Measurements from ENCODE around the gene SNRPD1. TPM values are rescaled to one million over a fixed set of nuclear protein-coding genes. Genes with fewer than 3 reads are reported as not detected.
"Not testable (repeated sequence)": the region's sequence is repeated elsewhere in the genome, so short reads cannot be mapped to it uniquely, and the experiment has no call there.

Gene SNRPD1
- total RNA-seq, 1 experiment from 2014 or later: 20.4 TPM

- H3K27me3 ChIP-seq (ENCODE audit: low read length): no peaks in the 10 kb centered on the region
- peaks cover 58% of the 10 kb centered on the region for H3K79me2 ChIP-seq (ENCODE audit: low read length)
- H3K4me3 ChIP-seq (ENCODE audit: low read length): peak overlapping the region; percentile 86
- H3K4me2 ChIP-seq (ENCODE audit: low read depth, low read length, poor library complexity, severe bottlenecking): peak overlapping the region; percentile 84
- H3K4me1 ChIP-seq (ENCODE audit: low read length): peaks cover 21% of the 10 kb centered on the region
- peaks cover 16% of the 10 kb centered on the region for H3K36me3 ChIP-seq (ENCODE audit: insufficient read depth, low read length)
- peak; percentile 82 for DNase-seq
- H3K9ac ChIP-seq (ENCODE audit: low read length): peak overlapping the region; percentile 83
- H4K20me1 ChIP-seq (ENCODE audit: insufficient read depth, low read depth, low read length): no peaks in the 10 kb centered on the region; the same call in 1 of the 2 replicates
- H3K27ac ChIP-seq (ENCODE audit: low read length): peak overlapping the region; percentile 84
- H3K9me3 ChIP-seq (ENCODE audit: low read length): no peaks in the 10 kb centered on the region; the same call in 1 of the 2 replicates
- H2AFZ ChIP-seq (ENCODE audit: low read length): 0 out of 2 replicates have a peak overlapping the region, but pooled peaks have one; percentile 25
- no peaks in the 10 kb centered on the region for H3K9me2 ChIP-seq (replicated peaks; ENCODE audit: insufficient read depth, low read length)
These were observed 13.2 kb upstream of the SNRPD1 start for GRCh38 chr18:21598726-21599584.

- DNase-seq: peak; percentile 84
- Histone ChIP-seq H3K9ac (ENCODE audit: low read length) (peak overlapping the region; percentile 83), H2AFZ (ENCODE audit: low read length) (peak overlapping the region; percentile 25), H4K20me1 (ENCODE audit: insufficient read depth, low read depth, low read length) (no peaks in the 10 kb centered on the region; the same call in 1 of the 2 replicates), H3K4me3 (ENCODE audit: low read length) (peak overlapping the region; percentile 86), H3K9me2 (replicated peaks; ENCODE audit: insufficient read depth, low read length) (no peaks in the 10 kb centered on the region), H3K36me3 (ENCODE audit: insufficient read depth, low read length) (peaks cover 12% of the 10 kb centered on the region), H3K79me2 (ENCODE audit: low read length) (peaks cover 49% of the 10 kb centered on the region), H3K4me2 (ENCODE audit: low read depth, low read length, poor library complexity, severe bottlenecking) (peak overlapping the region; percentile 84), H3K9me3 (ENCODE audit: low read length) (no peaks in the 10 kb centered on the region; the same call in 1 of the 2 replicates), H3K27me3 (ENCODE audit: low read length) (no peaks in the 10 kb centered on the region), H3K27ac (ENCODE audit: low read length) (peak overlapping the region; percentile 84), H3K4me1 (ENCODE audit: low read length) (peaks cover 26% of the 10 kb centered on the region)
These were observed 12.3 kb upstream of the SNRPD1 start for GRCh38 chr18:21599585-21600525.

- Histone ChIP-seq H3K9me2 (replicated peaks; ENCODE audit: insufficient read depth, low read length) (no peaks in the 10 kb centered on the region), H3K4me3 (ENCODE audit: low read length) (peak within 1 kb of the TSS; percentile 86), H3K36me3 (ENCODE audit: insufficient read depth, low read length) (peaks cover 12% of the 10 kb centered on the region), H3K79me2 (ENCODE audit: low read length) (peaks cover 42% of the 10 kb centered on the region), H3K4me2 (ENCODE audit: low read depth, low read length, poor library complexity, severe bottlenecking) (peak within 1 kb of the TSS; percentile 84), H3K9ac (ENCODE audit: low read length) (peak within 1 kb of the TSS; percentile 83), H2AFZ (ENCODE audit: low read length) (peak within 1 kb of the TSS; percentile 39), H3K27me3 (ENCODE audit: low read length) (no peaks in the 10 kb centered on the region), H3K4me1 (ENCODE audit: low read length) (peaks cover 33% of the 10 kb centered on the region), H3K9me3 (ENCODE audit: low read length) (no peaks in the 10 kb centered on the region; the same call in 1 of the 2 replicates), H3K27ac (ENCODE audit: low read length) (peak within 1 kb of the TSS; percentile 84), H4K20me1 (ENCODE audit: insufficient read depth, low read depth, low read length) (no peaks in the 10 kb centered on the region; the same call in 1 of the 2 replicates)
- DNase-seq: peak; percentile 98
These were observed 11.3 kb upstream of the SNRPD1 start, which contains the start of gene ESCO1 for GRCh38 chr18:21600526-21601410. Gene ESCO1, minus strand, starts transcription at chr18:21600704. Its CDS starts 25,861 bp downstream, at chr18:21574843.

- Histone ChIP-seq H3K9me2 (replicated peaks; ENCODE audit: insufficient read depth, low read length) (no peaks in the 10 kb centered on the region), H3K27ac (ENCODE audit: low read length) (no peak overlapping the region), H3K79me2 (ENCODE audit: low read length) (peaks cover 27% of the 10 kb centered on the region), H4K20me1 (ENCODE audit: insufficient read depth, low read depth, low read length) (no peaks in the 10 kb centered on the region; the same call in 1 of the 2 replicates), H3K4me3 (ENCODE audit: low read length) (no peak overlapping the region), H2AFZ (ENCODE audit: low read length) (no peak overlapping the region), H3K9me3 (ENCODE audit: low read length) (no peaks in the 10 kb centered on the region), H3K9ac (ENCODE audit: low read length) (no peak overlapping the region), H3K36me3 (ENCODE audit: insufficient read depth, low read length) (peaks cover 5% of the 10 kb centered on the region; the same call in 1 of the 2 replicates), H3K27me3 (ENCODE audit: low read length) (no peaks in the 10 kb centered on the region), H3K4me2 (ENCODE audit: low read depth, low read length, poor library complexity, severe bottlenecking) (no peak overlapping the region), H3K4me1 (ENCODE audit: low read length) (peaks cover 30% of the 10 kb centered on the region)
- DNase-seq: no peak
These were observed 9.9 kb upstream of the SNRPD1 start for GRCh38 chr18:21602299-21602587.

- Histone ChIP-seq H3K4me2 (ENCODE audit: low read depth, low read length, poor library complexity, severe bottlenecking) (no peak overlapping the region), H4K20me1 (ENCODE audit: insufficient read depth, low read depth, low read length) (no peaks in the 10 kb centered on the region), H3K9me2 (replicated peaks; ENCODE audit: insufficient read depth, low read length) (no peaks in the 10 kb centered on the region), H3K4me3 (ENCODE audit: low read length) (no peak overlapping the region), H3K9ac (ENCODE audit: low read length) (no peak overlapping the region), H2AFZ (ENCODE audit: low read length) (peak overlapping the region; percentile 87), H3K79me2 (ENCODE audit: low read length) (peaks cover 4% of the 10 kb centered on the region), H3K36me3 (ENCODE audit: insufficient read depth, low read length) (no peaks in the 10 kb centered on the region), H3K9me3 (ENCODE audit: low read length) (no peaks in the 10 kb centered on the region), H3K27ac (ENCODE audit: low read length) (no peak overlapping the region), H3K4me1 (ENCODE audit: low read length) (peaks cover 17% of the 10 kb centered on the region), H3K27me3 (ENCODE audit: low read length) (no peaks in the 10 kb centered on the region)
- DNase-seq: no peak
These were observed 7.4 kb upstream of the SNRPD1 start for GRCh38 chr18:21604671-21605070.

GRCh38 chr18:21605213-21605612 is 6.9 kb upstream of the SNRPD1 start:
- H3K9me3 ChIP-seq (ENCODE audit: low read length): no peaks in the 10 kb centered on the region
- DNase-seq: no peak
- H3K36me3 ChIP-seq (ENCODE audit: insufficient read depth, low read length): no peaks in the 10 kb centered on the region
- peaks cover 17% of the 10 kb centered on the region for H3K4me1 ChIP-seq (ENCODE audit: low read length)
- H3K4me3 ChIP-seq (ENCODE audit: low read length): no peak overlapping the region
- no peaks in the 10 kb centered on the region for H3K27me3 ChIP-seq (ENCODE audit: low read length)
- H3K9ac ChIP-seq (ENCODE audit: low read length): no peak overlapping the region
- H3K79me2 ChIP-seq (ENCODE audit: low read length): no peaks in the 10 kb centered on the region
- H4K20me1 ChIP-seq (ENCODE audit: insufficient read depth, low read depth, low read length): no peaks in the 10 kb centered on the region
- H3K9me2 ChIP-seq (replicated peaks; ENCODE audit: insufficient read depth, low read length): no peaks in the 10 kb centered on the region
- no peak overlapping the region for H3K4me2 ChIP-seq (ENCODE audit: low read depth, low read length, poor library complexity, severe bottlenecking)
- H3K27ac ChIP-seq (ENCODE audit: low read length): 0 out of 2 replicates have a peak overlapping the region, but pooled peaks have one; percentile 2
- H2AFZ ChIP-seq (ENCODE audit: low read length): peak overlapping the region; percentile 87

- peak; percentile 54 for DNase-seq
These were observed 551 bp upstream of the SNRPD1 start for GRCh38 chr18:21611401-21612124.

More at GRCh38 chr18:21611401-21612124, 551 bp upstream of the SNRPD1 start:
- not testable (repeated sequence) for H3K27ac ChIP-seq (ENCODE audit: low read length); H3K9me2 ChIP-seq (replicated peaks; ENCODE audit: insufficient read depth, low read length); H3K27me3 ChIP-seq (ENCODE audit: low read length); H3K9me3 ChIP-seq (ENCODE audit: low read length)
- Histone ChIP-seq H3K36me3 (ENCODE audit: insufficient read depth, low read length) (peaks cover 14% of the 10 kb centered on the region), H3K9ac (ENCODE audit: low read length) (peak overlapping the region; percentile 94), H2AFZ (ENCODE audit: low read length) (peak overlapping the region; percentile 53; the same call in 1 of the 2 replicates), H3K4me2 (ENCODE audit: low read depth, low read length, poor library complexity, severe bottlenecking) (peak overlapping the region; percentile 75), H3K4me3 (ENCODE audit: low read length) (peak overlapping the region; percentile 84), H3K4me1 (ENCODE audit: low read length) (peaks cover 20% of the 10 kb centered on the region), H3K79me2 (ENCODE audit: low read length) (peaks cover 44% of the 10 kb centered on the region), H4K20me1 (ENCODE audit: insufficient read depth, low read depth, low read length) (peaks cover 20% of the 10 kb centered on the region)

Data from Karpas-422 (cell line).